ENCODE measurements around the gene C21orf58.
"Not testable (repeated sequence)": the region's sequence is repeated elsewhere in the genome, so short reads cannot be mapped to it uniquely, and the experiment has no call there.

Gene C21orf58

GRCh38 chr21:46323710-46324389 lies at the start of gene C21orf58, which contains the start of gene PCNT:
TSS of gene C21orf58 (minus strand) at chr21:46323870. CDS start at chr21:46322738, 1,132 bp downstream.
TSS of gene PCNT (plus strand) at chr21:46324156. CDS start at chr21:46324229, 73 bp downstream.
- peak; percentile 97 for DNase-seq

- not testable (repeated sequence) for DNase-seq
Observed at GRCh38 chr21:46372947-46373346, 49.3 kb upstream of the C21orf58 start.

- no peak for DNase-seq
Observed at GRCh38 chr21:46372014-46372485, 48.4 kb upstream of the C21orf58 start.

- DNase-seq, result no peak
Observed at GRCh38 chr21:46371204-46372013, 47.7 kb upstream of the C21orf58 start.

DNA sequence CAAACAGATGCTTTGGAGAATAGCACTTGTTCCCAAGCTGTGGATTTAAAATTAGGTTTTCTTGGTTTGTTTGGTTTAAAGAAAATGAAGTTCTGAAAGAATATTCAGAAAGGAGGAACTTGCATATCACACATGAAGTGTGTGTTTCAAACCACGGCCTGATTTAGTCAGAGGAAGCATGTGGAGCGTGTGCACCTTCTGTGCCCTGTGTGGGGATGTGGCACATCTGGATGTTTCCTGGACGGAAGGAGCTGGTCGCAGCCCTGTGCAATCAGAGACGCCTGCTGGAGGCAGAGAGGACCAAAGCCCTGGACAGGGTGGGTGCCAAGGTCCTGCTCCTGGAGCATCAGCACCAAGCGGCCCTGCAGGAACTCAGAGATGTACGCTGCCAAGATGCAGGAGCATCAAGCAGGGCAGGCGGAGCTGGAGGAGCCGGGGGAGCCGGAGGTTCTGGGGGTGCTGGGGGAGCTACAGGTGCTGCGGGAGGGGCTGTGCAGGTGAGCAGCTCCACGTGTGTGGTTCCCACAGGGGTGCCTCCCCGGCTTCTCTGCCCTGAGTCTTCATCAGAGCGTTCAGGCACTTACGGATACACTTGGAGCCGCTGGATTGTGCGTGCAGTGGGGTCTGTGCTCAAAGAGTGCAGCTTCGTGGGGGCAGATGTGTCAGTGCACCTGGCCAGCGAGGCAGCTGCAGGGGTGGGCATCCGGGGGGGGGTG lies 46.0 kb upstream of the C21orf58 start:
- DNase-seq, result no peak

- peak; percentile 40 for DNase-seq
Observed at GRCh38 chr21:46368533-46369285, 45.0 kb upstream of the C21orf58 start.

GRCh38 chr21:46366966-46367365 lies 43.3 kb upstream of the C21orf58 start:
- DNase-seq, result no peak

DNA sequence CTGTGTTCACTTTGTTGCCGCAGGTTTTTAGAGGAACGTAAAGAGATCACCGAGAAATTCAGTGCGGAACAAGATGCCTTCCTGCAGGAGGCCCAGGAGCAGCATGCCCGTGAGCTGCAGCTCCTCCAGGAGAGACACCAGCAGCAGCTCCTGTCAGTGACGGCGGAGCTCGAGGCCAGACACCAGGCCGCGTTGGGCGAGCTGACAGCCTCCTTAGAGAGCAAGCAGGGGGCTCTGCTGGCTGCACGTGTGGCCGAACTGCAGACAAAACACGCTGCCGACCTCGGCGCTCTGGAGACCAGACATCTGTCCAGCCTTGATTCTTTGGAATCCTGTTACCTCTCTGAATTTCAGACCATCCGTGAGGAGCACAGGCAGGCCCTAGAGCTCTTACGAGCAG lies 42.9 kb upstream of the C21orf58 start:
- no peak for DNase-seq

DNA sequence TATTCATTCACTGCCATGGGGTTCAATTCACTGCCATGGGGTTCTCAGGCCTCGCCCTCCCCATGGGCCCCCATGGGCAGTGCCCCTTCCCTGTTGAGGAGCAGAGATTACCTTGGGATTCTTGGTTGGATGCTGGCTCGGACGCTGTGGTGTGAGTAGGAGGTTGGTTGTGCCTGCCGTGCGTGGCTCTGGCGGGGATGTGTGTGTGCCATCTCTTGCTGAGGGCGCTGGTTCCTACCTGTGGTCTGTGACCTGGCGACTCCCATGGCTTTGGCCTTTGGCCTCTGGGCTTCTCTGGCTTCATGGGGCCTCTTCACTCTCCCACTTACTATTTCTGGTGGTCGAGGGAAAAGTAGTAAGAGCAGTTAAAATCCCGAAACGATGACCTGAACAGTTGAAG lies 42.4 kb upstream of the C21orf58 start:
- no peak for DNase-seq

DNA sequence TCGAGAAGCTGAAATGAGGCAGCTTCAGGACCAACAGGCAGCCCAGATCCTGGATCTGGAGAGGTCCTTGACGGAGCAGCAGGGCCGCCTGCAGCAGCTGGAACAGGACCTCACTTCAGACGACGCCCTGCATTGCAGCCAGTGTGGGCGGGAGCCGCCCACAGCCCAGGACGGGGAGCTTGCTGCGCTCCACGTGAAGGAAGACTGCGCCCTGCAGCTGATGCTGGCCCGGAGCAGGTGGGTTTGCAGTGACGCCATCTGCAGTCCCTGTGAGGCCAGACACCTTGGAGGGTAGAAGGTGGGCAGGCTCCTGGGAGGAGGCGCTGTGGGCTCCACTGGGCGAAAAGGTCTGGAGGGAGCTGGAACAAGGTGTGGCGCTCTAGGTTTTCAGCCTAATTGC lies 40.0 kb upstream of the C21orf58 start:
- DNase-seq, result no peak

DNA sequence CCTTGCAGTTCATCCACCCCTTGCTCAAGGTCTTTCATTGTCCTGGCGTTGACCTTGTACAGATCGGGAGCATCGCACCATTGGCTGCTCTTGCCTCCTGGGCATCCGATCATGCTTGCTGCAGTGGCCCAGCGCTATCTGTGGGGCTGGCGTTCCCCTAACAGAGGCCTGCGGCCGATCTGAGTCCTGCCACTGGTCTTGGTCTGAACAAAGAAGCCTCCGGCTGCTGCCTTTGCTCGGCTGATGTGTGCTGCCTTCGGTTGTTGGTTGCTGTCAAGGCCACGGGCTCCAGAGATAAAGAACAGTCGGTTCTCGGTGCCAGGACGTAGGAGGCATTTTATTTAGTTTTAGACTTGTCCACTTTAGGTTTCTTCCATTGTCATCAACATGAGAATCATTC lies 39.3 kb upstream of the C21orf58 start:
- no peak for DNase-seq

- no peak for DNase-seq
Observed at GRCh38 chr21:46361935-46362334, 38.3 kb upstream of the C21orf58 start.

- no peak for DNase-seq
Observed at GRCh38 chr21:46361176-46361575, 37.5 kb upstream of the C21orf58 start.

GRCh38 chr21:46357684-46358425 lies 34.2 kb upstream of the C21orf58 start:
- no peak for DNase-seq

GRCh38 chr21:46357335-46357604 lies 33.6 kb upstream of the C21orf58 start:
- DNase-seq, result no peak

DNA sequence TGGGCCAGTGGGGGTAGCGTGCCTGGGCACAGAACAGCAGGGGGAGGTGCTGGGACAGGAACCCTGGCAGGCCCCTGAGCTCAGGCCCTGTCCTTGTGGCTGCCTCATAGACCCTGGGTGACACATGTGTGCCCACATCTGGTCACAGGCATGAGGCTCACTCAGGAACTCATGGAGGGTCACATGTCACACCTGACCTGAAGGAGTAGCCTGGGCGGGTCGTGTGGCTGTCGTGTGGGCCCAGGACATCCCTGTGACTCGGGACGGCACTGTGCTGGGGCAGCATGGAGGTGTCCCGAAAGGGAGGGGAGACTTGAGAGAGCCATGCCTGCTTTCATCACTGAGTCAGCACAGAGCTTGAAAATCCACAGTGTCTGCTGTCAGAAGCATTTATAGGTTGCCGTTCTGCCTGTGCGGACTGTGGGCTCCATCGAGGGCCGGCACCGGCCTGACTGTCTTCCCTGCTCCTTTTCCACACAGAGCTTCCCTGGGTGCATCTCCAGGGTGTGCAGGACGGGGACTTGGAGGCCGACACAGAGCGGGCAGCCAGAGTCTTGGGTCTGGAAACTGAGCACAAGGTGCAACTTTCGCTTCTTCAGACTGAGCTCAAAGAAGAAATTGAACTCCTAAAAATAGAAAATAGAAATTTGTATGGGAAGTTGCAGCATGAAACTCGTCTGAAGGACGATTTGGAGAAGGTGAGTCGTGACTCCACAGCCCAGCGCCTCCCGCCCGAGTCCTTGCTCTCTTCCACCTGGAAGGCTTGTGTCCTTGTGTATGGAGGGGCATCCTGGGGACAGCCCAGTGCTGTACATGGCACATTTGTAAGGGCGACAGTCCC lies 33.0 kb upstream of the C21orf58 start:
- no peak for DNase-seq

- no peak for DNase-seq
Observed at GRCh38 chr21:46356005-46356338, 32.3 kb upstream of the C21orf58 start.

DNA sequence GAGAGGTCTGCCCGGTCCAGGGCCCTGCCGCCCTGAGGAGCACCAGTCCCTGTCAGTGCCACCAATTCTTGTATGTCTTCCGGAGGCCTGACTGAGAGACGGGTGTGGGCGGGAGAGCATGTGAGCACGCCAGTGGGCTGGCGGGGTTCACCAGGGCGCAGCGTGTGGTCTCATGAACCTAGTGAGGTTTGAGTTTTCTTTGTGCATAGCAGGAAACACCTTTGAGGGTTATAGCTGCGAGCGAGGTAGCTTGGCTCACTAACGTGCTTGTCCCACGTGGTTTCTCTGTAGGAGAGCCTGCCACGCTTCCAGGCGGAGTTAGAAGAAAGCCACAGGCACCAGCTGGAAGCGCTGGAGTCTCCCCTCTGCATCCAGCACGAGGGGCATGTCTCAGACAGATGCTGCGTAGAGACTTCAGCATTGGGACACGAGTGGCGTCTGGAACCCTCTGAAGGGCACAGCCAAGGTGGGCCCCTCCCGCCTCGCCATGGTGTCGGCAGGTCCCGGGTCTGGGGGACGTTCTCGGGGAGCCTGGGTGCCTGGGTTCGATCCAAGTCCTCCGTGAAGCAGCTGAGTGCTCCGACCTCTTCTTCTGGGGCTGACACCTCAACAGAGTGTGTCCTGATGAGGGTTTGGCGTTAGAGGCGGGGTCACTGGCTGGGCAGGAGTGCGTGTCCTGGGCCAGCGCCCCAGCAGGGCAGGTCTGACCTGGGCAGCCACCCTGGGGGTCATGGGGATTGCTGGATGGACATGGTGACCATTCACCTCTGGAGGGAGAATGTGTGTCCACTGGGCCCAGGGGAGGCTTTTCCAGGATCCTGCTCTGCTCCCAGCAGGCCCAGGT lies 31.7 kb upstream of the C21orf58 start:
- DNase-seq, result no peak

- no peak for DNase-seq
Observed at GRCh38 chr21:46354518-46354917, 30.8 kb upstream of the C21orf58 start.

- DNase-seq, result no peak
Observed at GRCh38 chr21:46354046-46354445, 30.4 kb upstream of the C21orf58 start.

All from stimulated activated CD4-positive, alpha-beta T cell treated with anti-CD3 and anti-CD28 coated beads, Interleukin-4, amount 100 ng/mL, for 24 hours (primary cell).